HS-27A (cell line): ENCODE results near the gene DENND6B.
"Not testable (repeated sequence)": the region's sequence is repeated elsewhere in the genome, so short reads cannot be mapped to it uniquely, and the experiment has no call there.

Experiments used
- DNase-seq: peaks from one replicate; pipeline ENCODE4 v3.0.0-alpha.2; 2012; ENCODE audit warnings: low read depth, missing footprints

DENND6B gene

GRCh38 chr22:50326956-50327710, at the start of gene DENND6B:
TSS of gene DENND6B (minus strand) at chr22:50327012. CDS start at chr22:50326988, 24 bp downstream.
- no peak for DNase-seq

GRCh38 chr22:50376085-50376651, 49.4 kb upstream of the DENND6B start:
- no peak for DNase-seq

- DNase-seq = no peak
These were observed 44.4 kb upstream of the DENND6B start for GRCh38 chr22:50371101-50371648.

- no peak for DNase-seq
These were observed 41.1 kb upstream of the DENND6B start for GRCh38 chr22:50367778-50368500.

GRCh38 chr22:50363803-50364194, 37.0 kb upstream of the DENND6B start:
- DNase-seq = not testable (repeated sequence)

- DNase-seq = no peak
These were observed 36.5 kb upstream of the DENND6B start for GRCh38 chr22:50363166-50363802.

- DNase-seq = no peak
These were observed 34.9 kb upstream of the DENND6B start for GRCh38 chr22:50361688-50362087.

GRCh38 chr22:50361222-50361621, 34.4 kb upstream of the DENND6B start:
- no peak for DNase-seq

- no peak for DNase-seq
These were observed 33.8 kb upstream of the DENND6B start for GRCh38 chr22:50360578-50360977.

- DNase-seq = no peak
These were observed 30.9 kb upstream of the DENND6B start for GRCh38 chr22:50357756-50358155.

GRCh38 chr22:50357222-50357621, 30.4 kb upstream of the DENND6B start:
- DNase-seq = no peak

GRCh38 chr22:50356186-50356585, 29.4 kb upstream of the DENND6B start:
- DNase-seq = no peak

GRCh38 chr22:50348058-50348457, 21.2 kb upstream of the DENND6B start:
- DNase-seq = no peak

GRCh38 chr22:50347157-50347556, 20.3 kb upstream of the DENND6B start:
- DNase-seq = no peak

GRCh38 chr22:50346470-50346869, 19.7 kb upstream of the DENND6B start:
- DNase-seq = no peak

GRCh38 chr22:50343541-50343935, 16.7 kb upstream of the DENND6B start:
- DNase-seq = no peak

- no peak for DNase-seq
These were observed 16.1 kb upstream of the DENND6B start, which contains the start of gene PPP6R2 for GRCh38 chr22:50342651-50343540. TSS of gene PPP6R2 (plus strand) at chr22:50343327. CDS start at chr22:50393909, 50,582 bp downstream.

GRCh38 chr22:50341977-50342650, 15.3 kb upstream of the DENND6B start:
- peak; percentile 59 for DNase-seq

GRCh38 chr22:50339945-50340879, 13.4 kb upstream of the DENND6B start:
- no peak for DNase-seq
